GM19395 (cell line): Measurements from ENCODE around the gene CPVL.

Source experiments
- ATAC-seq: cut with Tn5 transposase; IDR thresholded peaks from one replicate; pipeline ENCODE4 v1.9.1; 2021; ENCODE audit warnings: mild to moderate bottlenecking, moderate library complexity; ENCODE audit not compliant: unreplicated experiment

Gene CPVL

DNA sequence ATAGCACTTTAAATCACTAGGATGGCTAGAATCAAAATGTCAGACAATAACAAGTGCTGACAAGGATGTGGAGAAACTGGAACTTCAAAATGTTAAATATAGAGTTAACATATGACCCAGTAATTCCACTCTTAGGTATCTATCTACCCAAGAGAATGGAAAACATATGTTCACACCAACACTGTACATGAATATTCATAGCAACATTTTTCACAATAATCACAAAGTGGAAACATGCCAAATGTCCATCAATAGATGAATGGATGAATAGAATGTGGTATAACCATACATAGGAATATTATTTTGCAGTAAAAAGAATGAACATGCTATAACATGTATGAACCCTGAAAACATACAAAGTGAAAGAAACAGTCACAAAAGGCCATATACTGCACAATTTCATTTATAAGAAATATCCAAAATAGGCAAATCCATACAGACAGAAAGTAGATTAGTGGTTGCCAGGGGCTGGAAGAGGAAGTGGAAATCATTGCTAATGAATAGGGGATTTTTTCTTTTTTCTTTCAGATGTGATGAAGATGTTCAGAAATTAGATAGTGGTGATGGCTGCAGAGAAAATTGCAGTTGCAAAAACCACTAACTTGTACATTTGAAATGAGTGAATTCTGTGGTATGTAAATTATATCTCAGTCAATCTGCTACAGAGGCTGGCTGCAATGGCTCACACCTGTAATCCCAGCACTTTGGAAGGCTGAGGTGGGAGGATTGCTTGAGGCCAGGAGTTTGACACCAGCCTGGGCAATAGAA, 93.0 kb downstream of the CPVL start:
- ATAC-seq, result no peak

DNA sequence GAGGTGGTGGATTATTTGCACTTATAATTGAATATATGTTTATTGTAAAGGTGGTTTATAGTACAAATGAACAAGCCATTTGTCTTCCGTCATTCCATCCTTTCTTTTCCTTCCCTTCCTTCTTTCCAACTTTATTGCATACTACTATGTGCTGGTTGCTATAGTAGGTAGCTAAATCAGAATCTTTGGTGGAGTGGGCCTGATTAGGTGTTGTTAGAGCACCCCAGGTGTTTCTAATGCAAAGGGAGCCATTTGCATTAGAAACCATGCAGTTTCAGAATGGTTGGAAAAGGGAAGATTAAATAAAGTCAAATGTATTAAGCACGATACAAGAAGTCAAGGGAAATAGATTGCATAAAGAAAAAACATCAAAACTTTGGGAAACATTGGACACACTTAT, 99.4 kb downstream of the CPVL start:
- ATAC-seq, result no peak

DNA sequence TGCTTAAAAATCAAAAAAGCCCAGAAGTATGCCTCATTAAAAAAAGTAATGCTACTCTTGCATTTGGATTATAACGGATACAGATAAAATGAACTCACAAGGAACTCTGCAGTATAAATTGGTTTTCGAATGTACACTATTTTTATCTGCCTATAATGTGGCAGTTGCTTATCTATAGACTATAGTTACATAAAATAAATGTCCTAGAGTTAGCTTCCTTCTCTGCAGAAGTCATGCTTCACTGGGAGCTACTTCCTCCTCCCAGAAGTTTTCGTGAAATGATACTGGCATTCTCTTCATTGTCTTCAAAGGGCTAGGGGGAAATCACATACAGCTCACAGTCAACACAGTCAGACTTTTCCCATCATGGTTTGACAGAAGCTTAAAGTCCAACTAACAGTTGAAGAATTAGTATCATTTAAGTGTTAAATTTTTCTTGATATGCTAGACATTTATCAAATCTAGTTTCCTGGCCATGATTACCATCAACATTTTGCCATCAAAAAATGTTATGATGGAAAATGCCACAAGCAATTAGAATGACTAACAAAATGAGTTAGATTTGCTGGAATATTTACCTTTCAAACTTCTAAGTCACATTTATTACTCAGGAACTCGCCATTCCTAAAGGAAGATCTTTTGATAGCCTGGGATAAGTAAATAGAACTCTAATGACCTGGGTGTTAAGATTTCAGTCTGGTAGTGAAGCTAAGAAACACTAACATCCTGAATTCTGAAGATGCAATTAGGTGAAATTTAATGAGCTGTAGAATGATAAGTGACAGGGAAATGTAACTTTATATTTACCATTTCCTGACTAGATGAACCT, 100.9 kb downstream of the CPVL start:
- no peak for ATAC-seq

DNA sequence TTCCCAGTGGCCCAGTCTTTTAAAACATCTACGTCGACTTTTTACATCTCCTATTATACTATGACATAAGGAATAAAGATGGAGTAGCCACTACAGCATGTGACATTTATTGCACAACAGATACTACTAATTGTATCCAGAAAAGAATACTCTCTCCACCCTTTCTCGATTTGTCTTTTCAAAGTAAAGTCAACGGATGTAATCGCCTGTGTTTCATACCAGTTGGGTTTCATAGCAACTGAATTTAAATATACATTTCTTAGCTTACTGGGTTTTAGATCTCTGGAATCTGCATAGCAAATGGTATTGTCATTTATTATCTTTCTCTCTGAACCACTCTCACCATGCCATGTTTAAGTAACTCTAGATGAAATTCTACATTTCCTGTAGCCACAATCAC, 101.8 kb downstream of the CPVL start:
- no peak for ATAC-seq

DNA sequence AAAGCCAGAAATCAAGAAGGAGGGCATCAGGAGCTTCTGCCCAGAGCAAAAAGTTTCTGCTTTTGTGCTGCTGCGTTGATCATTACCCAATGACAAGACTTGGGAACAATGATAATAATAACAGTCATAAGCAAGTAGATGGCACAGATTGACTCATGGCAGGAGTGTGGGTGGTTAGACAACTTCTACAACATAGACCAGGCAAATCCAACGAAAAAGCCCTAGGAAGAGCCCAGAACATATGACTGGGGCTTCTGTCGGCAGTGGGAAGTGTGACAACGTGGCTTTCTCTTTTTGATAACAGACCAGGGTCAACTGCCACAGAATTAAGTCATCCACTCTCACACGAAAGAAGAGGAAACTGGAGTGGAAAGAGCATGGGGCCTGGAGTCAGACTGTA, 102.8 kb downstream of the CPVL start:
- ATAC-seq, result no peak

DNA sequence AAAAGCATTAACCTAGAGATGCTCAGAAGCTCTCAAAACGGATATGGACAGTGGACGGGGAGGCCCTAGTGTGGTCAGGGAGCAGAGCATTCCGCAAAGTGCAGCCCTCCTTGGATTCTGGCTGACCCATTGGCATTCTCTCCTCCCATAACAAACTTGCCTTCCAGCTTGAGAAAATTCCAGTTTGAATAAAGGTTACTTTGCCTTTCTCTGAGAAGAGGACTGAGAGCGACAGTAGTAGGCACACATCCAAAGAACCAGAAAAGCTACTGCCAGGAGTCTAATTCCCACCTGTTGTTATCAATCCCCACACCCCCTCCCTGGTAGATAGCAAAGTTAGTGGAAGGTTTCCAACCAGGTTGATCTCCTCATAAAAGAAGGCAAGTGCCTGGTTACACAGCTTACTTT, 103.5 kb downstream of the CPVL start:
- ATAC-seq, result no peak

DNA sequence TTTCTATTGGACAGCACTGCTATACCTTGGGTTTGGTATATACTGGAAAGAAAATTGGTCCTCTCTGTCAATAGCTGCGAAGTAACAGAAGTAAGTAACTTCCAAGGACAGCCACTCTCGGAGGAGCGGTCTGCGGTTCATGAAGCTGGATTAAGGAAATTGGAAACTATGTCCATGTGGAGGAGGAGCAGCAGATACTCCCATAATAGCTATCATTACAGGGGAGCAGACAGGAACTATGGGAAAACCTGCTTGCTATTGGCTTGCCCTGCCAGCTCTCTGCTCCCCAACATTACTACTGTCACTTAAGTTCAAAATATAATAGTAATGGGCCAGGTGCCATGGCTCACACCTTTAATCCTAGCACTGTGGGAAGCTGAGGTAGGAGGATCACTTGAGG, 104.3 kb downstream of the CPVL start:
- ATAC-seq, result no peak

DNA sequence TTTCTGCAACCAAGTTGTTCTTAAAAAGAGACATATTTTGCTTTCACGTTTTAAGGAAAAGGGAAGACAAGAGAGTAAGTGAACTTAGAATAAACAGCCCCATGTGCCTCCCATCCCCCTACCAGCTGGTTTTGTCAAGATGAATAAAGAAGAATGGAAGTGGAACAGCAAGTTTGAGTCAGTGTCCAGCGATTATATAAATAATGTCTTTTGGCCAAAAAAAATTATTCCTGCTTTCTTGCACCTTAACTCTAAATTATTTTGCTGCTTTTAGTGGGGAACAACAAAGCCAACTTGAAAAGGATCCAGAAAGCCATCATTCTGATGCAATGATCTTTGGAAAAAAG, 105.8 kb downstream of the CPVL start:
- ATAC-seq, result no peak

DNA sequence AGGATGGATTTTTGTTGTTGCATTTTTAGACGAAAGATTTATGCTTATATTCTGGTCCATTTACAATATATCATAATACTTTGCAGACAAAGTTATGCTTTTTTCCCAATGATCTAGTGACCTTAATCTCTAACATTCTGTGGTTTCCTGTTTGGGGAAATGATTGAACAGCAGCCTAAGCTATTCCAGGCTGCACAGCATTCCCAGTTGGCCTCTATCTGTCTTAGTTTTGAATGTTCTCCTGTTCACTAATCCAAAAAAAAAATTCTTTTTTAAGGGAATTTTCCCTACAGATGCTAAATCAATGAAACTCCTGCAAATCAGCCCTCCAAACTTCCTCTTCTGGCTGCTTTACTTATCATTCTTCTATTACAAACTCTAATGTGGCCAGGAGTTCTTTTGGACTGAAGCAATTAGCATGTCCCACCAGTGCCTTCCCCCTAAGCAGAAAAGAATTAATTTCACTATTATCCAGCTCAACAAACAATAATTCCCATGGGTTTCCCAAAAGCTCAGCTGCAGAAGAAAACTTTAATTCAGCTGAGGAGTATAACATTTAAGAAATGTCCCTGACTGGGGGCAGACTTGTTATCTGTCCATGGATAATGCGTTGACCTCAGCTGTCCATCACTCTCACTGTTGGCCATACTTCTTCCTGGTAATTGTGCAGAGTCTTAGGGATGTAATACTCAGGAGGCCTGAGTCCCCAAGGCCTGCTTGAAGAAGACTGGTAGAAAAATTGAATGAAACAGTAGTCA, 106.3 kb downstream of the CPVL start:
- no peak for ATAC-seq

DNA sequence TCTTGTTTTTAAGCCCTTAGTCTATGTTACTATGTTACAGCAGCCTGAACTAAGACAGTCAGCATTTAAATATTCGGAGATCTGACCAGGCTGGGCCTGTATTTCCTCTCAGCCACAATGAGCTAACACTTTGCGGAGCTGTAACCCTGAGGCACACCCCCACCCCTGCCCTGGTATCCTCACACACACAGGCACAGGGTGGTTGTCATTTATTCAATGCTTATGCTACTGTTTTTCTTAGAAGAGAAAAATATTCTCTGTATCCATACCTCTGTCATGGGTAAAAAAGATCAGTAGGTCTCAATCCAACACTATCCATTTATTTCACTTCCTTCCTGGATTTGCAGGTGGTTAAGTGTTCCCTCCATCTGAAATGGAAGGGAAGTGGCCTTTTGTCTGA, 107.9 kb downstream of the CPVL start:
- no peak for ATAC-seq

DNA sequence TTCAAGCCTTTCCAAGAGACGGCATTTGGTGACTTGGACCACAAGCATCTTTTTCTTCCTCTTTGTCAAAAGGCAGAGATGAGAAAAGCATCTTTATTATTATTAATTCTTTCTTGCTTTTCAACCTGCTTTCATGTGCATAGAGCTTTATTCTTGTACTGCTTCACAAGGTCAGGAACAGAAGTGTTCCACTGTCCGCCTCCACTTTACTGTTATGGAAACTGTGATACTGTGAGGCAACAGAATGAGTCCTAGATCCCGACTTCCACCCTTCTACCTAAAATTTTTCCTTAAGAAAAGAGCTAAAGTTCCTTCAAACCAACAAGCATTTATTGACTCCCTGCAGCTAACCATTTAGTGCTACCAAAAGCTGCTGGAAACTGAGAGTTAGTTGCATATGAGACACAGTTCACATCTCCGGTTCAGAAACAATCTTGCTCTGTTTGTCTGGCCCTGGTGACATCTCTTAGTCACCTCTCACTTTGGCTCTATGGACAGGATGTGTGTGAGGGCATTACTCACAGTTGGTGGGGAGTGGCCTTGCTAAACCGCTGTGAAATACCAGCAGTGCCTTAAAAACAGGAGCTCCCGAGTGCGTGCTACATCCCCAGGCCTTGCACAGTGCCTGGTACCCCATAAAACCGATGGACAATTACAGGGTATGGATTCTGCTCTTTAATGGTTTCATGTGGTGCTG, 111.1 kb downstream of the CPVL start:
- no peak for ATAC-seq

DNA sequence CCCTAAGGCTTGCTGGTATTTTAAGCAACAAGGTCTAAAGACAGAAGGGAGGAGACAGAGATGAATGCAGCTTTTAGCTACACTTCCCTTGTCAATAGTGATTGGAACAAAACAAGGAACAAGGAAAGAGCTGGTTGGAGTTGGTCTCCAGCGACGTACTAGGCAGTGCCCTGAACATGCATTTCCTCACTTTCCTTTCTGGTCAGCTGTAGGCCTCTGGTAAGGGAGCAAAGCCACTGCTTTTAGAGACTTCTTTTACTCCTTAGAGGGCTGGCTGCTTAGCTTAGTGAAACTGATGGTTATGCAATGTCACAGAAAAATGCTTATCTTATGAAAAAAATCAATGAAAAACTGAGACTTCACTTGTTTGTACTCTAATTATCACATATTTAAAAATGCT, 112.8 kb downstream of the CPVL start:
- no peak for ATAC-seq

DNA sequence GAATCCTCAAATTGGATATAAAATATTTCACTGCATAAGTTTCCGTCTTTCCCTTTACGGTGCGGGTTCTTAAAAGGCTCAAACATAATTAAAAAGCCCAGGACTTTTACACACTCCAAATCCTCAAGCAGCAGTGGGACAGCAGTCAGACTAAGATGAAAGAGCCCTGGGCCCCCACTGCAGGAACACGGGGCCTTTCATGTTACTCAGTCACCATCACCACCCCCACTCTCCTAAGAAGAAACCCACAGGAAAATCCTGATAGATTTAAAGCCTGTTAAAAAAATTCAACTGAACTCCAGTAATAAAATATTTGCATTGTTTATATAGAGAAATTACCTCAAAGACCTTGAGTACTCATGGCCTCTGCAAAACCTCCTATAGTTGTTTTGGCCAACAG, 114.2 kb downstream of the CPVL start:
- no peak for ATAC-seq

DNA sequence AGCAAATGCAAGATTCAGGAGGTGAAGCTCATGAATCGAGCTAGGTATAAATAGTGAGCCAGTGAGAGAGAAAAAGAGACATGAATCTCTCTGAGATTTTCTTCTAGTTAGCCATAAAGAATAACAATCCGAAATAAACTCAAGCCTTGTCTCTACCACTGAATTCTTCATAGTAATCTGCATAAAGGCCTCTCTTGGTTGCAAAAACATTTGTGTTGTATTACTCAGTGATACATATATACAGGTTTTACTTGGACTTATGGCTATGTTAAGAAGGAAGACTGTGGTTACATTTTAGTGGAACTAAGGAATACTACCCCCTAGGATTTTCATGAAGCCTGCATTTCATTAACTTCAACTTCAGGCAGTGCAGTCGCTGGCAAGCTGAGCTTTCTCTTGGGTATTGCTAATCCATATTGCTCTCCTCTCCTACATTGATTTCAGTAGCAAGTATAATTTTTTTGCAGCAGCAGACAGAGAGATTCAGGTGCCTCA, 115.5 kb downstream of the CPVL start:
- no peak for ATAC-seq

DNA sequence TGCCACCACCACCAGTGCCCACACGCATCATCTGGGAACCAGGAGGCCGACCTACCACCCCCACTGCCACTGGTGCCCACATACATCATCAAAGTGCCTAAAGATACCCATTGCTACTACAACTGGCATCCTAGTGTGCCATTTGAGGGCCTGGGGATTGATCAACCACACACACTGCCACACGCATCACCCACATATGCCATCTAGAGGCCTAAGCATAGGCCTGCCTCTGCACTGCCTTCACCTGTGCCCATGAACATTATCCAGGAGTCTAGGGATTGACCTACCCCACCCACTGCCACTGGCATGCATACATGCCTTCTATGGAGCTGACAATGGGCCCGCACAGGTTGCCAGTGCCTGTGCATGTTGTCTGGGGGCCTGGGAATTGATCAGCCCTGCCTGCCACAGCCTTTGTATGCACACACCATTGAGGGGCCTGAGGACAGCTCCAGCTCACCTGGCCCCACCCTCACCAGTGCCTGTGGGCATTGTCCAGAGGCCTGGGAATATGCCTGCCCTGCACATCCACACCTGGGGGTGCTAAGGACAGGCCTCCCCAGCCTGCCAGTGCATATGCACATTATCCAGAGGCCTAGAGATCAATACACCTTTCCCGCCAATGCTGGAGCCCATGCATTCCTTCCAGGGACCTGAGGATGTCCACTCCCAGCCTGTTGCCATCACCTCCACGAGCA, 123.9 kb downstream of the CPVL start:
- ATAC-seq, result no peak

DNA sequence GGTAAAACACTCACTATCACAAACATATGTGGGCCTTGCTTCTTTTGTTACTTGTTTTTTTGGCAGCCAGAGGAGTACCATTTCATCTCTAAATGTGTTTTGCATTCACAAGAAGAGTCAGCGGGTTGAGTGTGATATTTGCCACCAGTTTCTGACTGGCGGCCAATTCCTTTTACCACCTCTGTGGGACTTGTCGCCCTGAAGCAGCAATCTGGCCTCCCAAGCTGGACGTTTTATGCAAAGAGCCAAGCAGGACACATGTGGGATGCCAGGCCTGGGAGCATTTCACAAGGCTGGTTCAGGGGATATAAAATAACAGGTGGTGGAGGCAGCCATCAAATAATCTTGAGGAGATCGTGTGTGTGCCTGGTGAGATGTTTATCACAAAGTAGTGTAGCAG, 126.4 kb downstream of the CPVL start:
- ATAC-seq, result no peak

DNA sequence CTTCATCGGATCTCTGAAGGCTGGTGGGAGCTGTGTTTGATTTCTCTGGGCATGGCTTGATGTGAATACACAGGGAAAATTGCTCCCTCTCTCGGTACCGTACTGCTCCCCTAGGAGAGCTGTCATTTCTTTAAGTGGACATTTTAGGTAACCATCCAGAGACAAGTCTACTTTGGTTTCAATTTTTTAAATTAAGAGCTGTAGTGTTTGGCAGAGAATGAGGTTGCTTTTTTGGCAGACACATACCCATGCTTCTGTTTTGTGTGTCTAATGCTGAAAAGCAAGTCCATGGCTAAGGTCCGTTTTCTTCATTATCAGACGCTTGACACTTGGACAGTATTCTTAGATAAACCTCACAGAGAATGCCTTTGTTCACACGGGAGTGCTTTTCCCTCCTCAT, 127.0 kb downstream of the CPVL start:
- no peak for ATAC-seq

DNA sequence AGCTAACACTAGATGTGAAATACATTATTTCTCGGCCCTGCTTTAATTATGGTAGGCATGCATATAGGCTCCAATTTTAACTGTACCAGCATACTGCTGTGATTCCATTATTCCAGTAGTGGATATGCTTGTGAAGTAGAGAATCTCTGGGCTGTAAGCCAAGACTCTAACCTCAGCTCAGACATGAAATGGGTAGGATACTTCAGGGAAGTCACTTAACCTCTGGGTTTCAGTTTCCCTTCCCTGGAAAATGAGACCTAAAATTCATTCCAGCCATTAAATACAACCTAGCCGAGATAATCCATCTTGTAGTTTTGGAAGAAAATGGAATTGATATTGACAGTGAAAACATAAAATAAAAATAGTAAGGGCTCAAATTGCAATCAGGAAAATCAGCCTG, 128.6 kb downstream of the CPVL start:
- ATAC-seq, result no peak

DNA sequence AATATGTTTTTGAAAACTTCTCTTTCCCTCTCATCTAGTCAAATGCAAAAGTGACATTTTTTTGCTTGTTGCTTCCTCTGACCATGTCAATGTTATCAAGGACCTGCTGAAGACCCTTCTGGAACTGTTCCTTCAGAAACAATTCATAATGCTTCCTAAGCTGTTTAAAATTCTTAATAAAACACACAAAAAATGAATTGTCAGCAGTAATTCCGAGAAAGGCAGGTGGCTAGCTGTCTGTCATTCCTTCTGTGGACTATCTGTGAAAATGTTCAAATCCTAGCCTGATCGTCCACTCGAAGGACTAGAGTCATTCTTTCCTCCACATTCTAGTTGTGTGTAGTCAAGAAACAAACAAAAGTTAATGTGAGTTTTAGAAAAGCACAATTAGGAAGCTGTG, 131.6 kb downstream of the CPVL start:
- ATAC-seq, result no peak

DNA sequence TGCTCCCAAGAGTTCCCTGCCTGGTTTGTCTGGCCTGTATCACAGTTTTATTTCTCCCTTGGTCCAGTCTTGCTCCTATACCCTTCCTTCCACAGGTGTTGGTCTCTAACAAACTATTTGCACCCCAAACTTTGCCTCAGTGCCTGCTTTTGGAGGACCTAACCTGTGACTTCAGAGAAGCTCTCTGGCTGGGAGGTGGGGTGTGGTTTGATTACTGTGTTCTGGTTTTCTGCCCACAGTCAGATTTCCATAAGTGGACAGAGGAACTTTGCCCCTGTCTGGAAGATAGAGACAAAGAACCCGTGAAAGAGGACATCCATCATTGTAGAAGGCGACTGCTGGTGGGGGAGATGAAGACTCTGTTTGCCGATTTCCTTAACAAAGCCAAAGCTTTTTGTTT, 132.4 kb downstream of the CPVL start:
- no peak for ATAC-seq
